Activated T-cell treated with anti-CD3 and anti-CD28 coated beads, Interleukin-2, amount 50 U/mL, for 24 hours (primary cell): ENCODE results near the gene TPRN.

Experiments
- DNase-seq: peaks from one replicate; pipeline ENCODE4 v3.0.0-alpha.2; 2020
- H3K27ac Mint-ChIP-seq: 2 replicates; pipeline ENCODE4 v1.8.0; 2020; ENCODE audit warnings: mild to moderate bottlenecking, mixed read lengths
- H3K27me3 Mint-ChIP-seq: 2 replicates; pipeline ENCODE4 v1.8.0; 2020; ENCODE audit warnings: mixed read lengths
- H3K36me3 Mint-ChIP-seq: 2 replicates; pipeline ENCODE4 v1.8.0; 2020; ENCODE audit warnings: low read depth, mixed read lengths
- H3K4me1 Mint-ChIP-seq: 2 replicates; pipeline ENCODE4 v1.8.0; 2020; ENCODE audit warnings: low read depth, mixed read lengths
- H3K4me3 Mint-ChIP-seq: 2 replicates; pipeline ENCODE4 v1.8.0; 2020; ENCODE audit warnings: mild to moderate bottlenecking, moderate library complexity, mixed read lengths
- H3K9me3 Mint-ChIP-seq: 2 replicates; pipeline ENCODE4 v1.8.0; 2020; ENCODE audit warnings: mixed read lengths

TPRN gene

DNA sequence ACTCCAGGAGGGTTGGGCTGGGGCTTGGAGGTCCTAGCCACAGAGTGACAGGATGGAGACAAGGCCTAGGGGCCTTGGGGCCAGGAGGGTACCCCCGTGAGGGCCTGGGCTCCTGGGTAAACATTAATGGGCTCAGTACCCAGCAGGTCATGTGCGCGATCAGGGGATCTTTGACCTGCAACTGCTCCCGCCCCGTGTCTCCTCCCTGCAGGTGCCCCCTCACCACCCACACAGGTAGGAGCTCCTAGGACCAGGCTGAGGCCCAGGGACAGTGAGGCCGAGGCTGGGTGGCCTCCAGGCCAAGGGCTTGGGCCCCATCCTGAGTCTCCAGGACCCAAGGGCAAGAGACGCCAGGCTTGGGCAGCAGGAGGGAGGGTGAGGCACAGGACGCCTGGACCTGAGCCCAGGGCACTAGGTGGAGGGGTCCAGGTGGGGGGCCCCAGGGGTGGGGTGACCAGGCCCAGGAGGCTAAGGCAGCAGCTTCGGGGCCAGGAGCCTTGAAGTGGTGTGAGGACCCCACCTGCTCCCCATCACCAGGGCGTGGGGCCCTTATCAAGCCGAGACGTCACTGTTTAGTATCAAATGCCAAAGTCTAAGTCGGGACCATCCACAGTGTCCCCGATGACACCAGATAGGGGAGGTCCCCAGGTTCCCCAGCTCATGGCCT lies 30.3 kb upstream of the TPRN start, which contains the start of gene SLC34A3:
Gene SLC34A3, plus strand, starts transcription at position 197 of the 667 bp plus-strand sequence. CDS start 802 bp downstream, outside the sequence.
- H3K36me3 Mint-ChIP-seq: no peaks in the 10 kb centered on the region
- H3K27me3 Mint-ChIP-seq: peaks cover 24% of the 10 kb centered on the region
- H3K4me3 Mint-ChIP-seq: no peak within 1 kb of the TSS
- no peak within 1 kb of the TSS for H3K27ac Mint-ChIP-seq
- H3K4me1 Mint-ChIP-seq: peaks cover 2% of the 10 kb centered on the region
- no peak for DNase-seq
- H3K9me3 Mint-ChIP-seq: no peaks in the 10 kb centered on the region

DNA sequence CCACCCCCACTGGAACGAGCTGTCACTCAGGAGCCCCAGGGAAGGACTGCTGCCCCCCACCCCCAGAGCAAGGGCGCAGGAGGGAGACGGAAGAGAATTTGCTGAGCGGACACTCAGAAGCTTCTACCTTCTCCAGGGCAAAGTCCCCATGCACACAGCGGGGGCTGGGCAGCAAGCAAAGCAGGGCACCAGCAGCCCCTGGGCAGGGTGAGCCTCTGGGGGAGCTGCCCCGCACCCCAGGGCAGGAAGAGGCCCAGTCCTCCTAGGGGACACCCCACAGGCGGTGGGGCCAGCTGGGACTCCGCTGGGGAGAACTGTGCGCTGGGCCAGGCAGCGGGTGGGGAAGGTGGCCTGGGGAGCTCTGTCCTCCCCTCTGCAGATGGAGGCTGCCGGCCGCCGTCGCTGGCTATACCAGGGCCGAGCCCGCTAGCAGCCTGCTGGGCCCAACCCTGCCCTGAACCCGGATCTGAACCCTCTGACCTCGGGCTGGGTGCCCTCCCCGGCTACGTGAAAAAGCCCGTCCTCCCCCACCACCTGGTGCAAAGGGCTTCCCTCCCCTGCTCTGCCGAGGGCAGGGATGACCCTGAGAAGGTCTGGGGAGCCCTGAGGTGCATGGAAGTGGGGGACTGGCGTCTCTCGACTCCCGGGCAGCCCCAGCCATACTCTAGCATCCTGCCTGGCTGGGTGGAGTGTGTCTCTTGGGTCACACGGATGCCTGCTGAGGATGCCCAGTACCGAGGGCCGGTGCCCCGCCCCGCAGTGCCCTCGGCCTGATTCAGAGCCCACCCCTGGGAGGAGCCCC lies 29.6 kb upstream of the TPRN start:
- peaks cover 21% of the 10 kb centered on the region for H3K27me3 Mint-ChIP-seq
- H3K9me3 Mint-ChIP-seq: no peaks in the 10 kb centered on the region
- no peak overlapping the region for H3K27ac Mint-ChIP-seq
- no peaks in the 10 kb centered on the region for H3K36me3 Mint-ChIP-seq
- no peak overlapping the region for H3K4me3 Mint-ChIP-seq
- peaks cover 4% of the 10 kb centered on the region for H3K4me1 Mint-ChIP-seq
- no peak for DNase-seq

DNA sequence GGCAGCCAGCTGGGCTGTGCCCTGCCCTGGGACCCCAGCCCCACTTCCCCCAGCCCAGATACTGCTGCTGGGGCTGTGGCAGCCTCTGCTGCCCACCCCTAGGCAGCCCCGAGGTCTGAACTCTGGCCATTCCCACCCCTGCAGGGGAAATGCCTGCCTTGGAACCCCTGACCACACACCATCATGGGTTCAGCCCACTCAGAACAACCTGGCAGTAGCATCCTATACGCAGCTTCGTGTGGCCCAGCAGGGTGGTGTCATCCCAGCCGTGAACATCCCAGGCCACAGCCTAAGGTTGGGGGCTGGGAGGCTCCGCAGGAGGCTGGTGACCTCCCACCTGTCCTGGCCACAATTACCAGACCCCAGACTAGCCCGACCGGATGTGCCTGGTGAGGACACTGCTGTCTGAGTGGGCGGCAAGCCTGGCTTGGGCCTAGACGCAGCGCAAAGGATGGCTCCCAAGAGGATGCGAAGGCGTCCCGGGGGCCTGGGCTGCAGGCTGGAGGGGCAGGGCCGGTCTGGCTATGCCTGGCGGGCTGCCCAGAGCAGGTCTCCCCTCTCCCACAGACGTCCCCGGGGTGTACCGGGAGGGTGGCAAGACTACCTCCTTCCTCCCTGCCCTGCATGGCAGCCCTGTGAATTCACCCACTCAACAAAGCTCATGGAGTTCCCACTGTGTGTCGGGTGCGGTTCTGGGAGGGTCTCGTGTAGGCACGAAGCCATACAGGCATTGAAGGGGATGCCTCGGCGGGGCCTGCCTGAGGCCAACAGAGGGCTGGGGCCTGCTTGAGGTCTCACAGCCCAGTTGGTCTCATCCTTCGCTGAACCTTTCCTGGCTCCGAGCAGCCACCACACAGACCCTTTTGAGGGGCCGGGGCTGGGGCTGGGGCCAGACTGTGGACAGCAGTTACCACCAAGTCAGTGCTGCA lies 28.7 kb upstream of the TPRN start:
- H3K27me3 Mint-ChIP-seq: peaks cover 17% of the 10 kb centered on the region
- DNase-seq: no peak
- H3K4me1 Mint-ChIP-seq: peaks cover 6% of the 10 kb centered on the region
- no peaks in the 10 kb centered on the region for H3K36me3 Mint-ChIP-seq
- H3K4me3 Mint-ChIP-seq: no peak overlapping the region
- no peaks in the 10 kb centered on the region for H3K9me3 Mint-ChIP-seq
- no peak overlapping the region for H3K27ac Mint-ChIP-seq

DNA sequence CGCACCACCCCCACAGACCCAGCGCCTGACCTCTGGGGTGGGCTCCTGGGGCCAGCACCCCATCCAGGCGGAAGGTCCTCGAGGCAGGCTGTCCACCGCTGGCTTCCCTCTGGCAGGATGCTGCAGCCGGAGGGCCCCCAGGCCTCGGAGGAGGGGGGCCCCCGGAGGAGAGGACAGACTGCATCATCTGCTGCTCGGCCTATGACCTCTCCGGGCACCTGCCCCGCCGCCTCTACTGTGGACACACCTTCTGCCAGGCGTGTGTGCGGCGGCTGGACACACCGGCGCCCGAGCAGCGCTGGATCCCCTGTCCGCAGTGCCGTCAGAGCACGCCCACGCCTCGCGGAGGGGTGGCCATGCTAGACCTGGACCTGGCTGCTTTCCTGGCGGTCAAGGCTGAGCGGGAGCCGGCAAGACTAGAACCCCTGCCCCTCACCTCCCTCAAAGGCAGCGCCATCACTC lies 28.0 kb upstream of the TPRN start:
- no peak for DNase-seq
- peaks cover 17% of the 10 kb centered on the region for H3K27me3 Mint-ChIP-seq
- H3K4me3 Mint-ChIP-seq: no peak overlapping the region
- no peaks in the 10 kb centered on the region for H3K9me3 Mint-ChIP-seq
- peaks cover 9% of the 10 kb centered on the region for H3K4me1 Mint-ChIP-seq
- no peaks in the 10 kb centered on the region for H3K36me3 Mint-ChIP-seq
- no peak overlapping the region for H3K27ac Mint-ChIP-seq

DNA sequence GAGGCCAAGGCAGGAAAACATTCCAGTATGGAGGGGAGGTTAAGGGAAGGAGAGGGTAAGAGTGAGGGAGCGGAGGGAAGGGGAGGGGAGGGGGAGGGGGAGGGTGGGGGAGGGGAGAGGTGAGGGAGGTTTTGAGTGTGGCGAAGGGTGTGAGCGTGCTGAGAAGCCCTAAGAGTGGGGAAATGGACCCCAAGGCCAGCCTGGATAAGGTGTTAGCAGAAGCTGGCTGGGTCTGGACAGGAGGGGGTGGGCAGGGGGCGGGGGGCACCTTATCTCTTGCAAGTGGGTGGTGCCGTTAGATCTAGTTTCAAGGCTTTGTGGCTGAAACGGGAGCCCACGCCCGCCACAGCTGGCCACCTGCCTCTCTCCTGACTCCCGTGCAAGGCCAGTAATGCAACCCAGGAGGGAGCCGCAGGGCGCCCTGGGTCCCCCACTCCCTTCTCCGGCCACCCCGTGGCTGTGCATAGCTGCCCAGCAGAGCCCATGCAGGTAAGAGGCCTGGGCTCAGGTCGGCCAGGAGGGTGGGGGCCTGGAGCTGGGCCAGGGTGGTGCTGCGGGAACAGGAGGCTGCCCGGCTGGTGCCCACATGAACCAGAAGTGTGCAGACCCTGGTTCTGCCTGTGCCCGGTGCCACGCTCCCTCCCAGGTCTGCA lies 27.4 kb upstream of the TPRN start:
- DNase-seq: no peak
- Mint-ChIP-seq H3K4me1 (peaks cover 10% of the 10 kb centered on the region), H3K9me3 (no peaks in the 10 kb centered on the region), H3K4me3 (no peak overlapping the region), H3K36me3 (no peaks in the 10 kb centered on the region), H3K27ac (no peak overlapping the region), H3K27me3 (peaks cover 17% of the 10 kb centered on the region)

DNA sequence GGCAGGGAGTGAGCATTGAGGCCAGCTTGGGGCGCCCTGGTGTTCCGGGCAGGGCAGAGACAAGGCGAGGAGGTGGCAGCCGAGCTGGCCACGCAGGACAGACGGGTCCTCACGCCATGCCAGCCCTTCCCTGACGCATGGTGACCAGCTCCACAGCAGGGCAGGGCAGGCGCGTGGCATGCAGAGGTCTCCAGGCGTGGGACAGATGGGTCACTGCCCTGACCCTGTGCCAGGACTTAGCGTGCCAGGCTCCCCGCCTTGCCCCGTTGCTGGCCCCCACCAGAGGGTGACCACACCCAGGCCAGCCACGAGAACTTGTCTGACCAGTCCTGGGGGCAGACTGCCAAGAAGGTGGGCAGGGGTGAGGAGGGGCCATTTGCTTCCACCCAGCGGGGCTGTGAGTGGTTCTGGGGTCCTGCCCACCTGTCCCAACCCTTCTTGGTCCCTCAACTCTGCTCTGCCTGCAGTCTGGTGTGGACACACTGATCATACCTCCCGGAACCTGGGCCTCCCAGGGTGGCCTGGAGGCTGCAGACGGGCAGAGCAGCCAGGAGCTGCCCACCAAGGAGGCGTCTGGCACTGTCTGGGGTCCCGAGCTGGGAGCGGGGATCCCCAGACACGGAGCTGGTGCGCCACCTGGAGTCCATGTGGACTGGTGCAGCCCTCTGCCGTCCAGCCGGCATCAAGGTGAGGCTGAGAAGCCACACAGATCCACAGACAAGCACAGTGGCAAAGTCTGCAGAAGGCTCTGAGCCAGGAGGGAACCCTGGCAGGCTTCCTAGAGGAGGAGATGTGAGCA lies 26.7 kb upstream of the TPRN start, which contains the start of gene RNF224:
Gene RNF224, plus strand, starts transcription at position 449 of the 799 bp plus-strand sequence. CDS start 834 bp downstream, outside the sequence.
- peak; percentile 88 for DNase-seq
- Mint-ChIP-seq H3K4me1 (peaks cover 13% of the 10 kb centered on the region), H3K27ac (no peak within 1 kb of the TSS), H3K27me3 (peaks cover 17% of the 10 kb centered on the region), H3K4me3 (no peak within 1 kb of the TSS), H3K36me3 (no peaks in the 10 kb centered on the region), H3K9me3 (no peaks in the 10 kb centered on the region)

DNA sequence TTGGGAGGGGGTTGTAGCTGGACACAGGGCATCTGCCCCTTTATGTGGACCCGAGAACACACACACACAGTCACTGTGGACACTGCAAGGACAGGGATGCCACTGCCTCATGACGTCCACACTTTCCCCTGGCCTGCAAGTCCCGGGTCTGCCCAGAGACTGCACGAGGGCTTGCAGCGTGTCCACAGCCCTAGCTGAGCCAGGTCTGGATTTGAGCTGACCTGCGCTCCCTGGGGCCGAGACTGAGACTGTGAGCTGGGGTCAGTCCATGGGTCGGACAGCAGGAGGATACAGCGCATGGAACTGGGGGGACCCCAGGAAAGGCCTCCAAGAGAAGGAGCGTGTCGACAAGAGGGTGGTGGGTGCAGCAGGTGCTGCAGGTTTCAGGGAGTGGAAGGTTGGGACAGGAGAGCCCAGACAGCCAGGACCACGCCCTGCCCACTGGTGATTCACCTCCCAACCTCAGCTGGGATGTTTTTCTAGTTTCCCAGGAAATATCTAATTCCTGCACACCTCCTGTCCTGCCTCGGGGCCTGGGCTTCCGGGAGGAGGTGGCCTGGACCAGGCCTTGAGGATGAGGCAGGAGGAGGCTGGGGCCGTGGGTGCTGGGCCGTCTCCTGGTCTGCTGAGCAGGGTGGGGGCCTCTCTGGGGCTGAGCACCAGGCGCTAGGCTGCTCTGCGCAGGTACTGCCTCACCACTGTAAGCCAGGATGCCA lies 26.0 kb upstream of the TPRN start:
- no peak for DNase-seq
- Mint-ChIP-seq H3K4me3 (no peak overlapping the region), H3K9me3 (no peaks in the 10 kb centered on the region), H3K27ac (no peak overlapping the region), H3K4me1 (peaks cover 13% of the 10 kb centered on the region), H3K36me3 (no peaks in the 10 kb centered on the region), H3K27me3 (peaks cover 14% of the 10 kb centered on the region)

DNA sequence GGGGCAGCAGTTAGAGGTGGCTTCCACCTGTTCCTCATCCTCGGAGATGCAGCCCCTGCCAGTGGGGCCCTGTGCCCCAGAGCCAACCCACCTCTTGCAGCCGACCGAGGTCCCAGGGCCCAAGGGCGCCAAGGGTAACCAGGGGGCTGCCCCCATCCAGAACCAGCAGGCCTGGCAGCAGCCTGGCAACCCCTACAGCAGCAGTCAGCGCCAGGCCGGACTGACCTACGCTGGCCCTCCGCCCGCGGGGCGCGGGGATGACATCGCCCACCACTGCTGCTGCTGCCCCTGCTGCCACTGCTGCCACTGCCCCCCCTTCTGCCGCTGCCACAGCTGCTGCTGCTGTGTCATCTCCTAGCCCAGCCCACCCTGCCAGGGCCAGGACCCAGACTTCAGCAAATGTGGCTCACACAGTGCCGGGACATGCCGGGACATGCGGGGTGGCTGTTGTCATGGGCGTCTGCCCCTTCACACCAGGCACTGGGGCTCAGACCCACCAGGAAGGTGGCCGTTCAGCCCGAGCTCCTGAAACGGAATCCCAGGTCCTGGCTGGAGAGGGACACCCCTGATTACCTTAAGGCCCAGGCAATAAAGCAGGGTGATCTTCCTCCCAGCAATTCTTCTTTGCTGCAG lies 25.3 kb upstream of the TPRN start:
- Mint-ChIP-seq H3K36me3 (no peaks in the 10 kb centered on the region), H3K9me3 (no peaks in the 10 kb centered on the region), H3K4me1 (peaks cover 13% of the 10 kb centered on the region), H3K27me3 (peaks cover 14% of the 10 kb centered on the region), H3K4me3 (peak overlapping the region; percentile 10), H3K27ac (no peak overlapping the region)
- no peak for DNase-seq

DNA sequence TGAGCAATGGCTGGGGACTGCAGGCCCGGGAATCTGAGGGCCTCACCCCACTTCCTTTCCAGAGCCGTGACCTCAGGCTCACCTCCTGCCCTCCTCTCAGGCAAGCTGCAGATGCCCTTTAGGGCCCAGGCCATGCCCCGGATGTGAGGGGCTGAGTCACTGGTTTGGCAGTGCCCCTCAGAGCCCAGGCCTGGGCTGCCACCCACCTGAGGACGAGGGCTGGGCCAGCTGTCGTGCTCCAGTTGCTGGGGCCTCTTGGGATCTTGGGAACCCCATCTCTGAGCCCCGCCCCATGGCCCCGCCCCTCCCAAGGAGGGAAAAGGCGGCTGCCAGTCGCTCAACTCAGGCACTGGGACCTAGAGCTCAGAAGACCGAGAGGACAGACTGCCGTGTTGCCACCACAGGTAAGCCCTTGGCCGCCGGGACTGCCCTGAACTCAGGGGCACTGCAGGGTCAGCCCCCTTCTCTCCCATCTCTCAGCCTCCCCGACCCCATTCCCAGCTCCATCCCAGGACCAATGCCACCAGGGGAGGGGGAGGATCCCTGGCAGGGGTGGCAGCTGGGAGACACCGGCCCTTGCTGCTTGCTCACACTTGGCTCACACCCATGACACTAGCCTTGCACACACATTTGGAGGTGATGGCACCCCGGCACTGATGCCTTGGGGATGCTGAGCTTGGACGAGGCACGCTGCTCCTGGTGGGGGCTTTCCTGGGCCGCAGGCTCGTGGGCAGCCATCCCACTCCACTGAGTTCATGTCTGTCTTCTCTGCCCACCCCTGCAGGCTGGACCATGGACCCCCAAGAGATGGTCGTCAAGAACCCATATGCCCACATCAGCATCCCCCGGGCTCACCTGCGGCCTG lies 24.5 kb upstream of the TPRN start, which contains the start of gene CYSRT1:
Gene CYSRT1, plus strand, starts transcription at position 345 of the 865 bp plus-strand sequence. Its CDS starts 448 bp downstream, at position 793.
- Mint-ChIP-seq H3K4me1 (peaks cover 13% of the 10 kb centered on the region), H3K27me3 (peaks cover 14% of the 10 kb centered on the region), H3K4me3 (peak within 1 kb of the TSS; percentile 81), H3K27ac (peak within 1 kb of the TSS; percentile 84), H3K9me3 (no peaks in the 10 kb centered on the region), H3K36me3 (no peaks in the 10 kb centered on the region)
- no peak for DNase-seq

DNA sequence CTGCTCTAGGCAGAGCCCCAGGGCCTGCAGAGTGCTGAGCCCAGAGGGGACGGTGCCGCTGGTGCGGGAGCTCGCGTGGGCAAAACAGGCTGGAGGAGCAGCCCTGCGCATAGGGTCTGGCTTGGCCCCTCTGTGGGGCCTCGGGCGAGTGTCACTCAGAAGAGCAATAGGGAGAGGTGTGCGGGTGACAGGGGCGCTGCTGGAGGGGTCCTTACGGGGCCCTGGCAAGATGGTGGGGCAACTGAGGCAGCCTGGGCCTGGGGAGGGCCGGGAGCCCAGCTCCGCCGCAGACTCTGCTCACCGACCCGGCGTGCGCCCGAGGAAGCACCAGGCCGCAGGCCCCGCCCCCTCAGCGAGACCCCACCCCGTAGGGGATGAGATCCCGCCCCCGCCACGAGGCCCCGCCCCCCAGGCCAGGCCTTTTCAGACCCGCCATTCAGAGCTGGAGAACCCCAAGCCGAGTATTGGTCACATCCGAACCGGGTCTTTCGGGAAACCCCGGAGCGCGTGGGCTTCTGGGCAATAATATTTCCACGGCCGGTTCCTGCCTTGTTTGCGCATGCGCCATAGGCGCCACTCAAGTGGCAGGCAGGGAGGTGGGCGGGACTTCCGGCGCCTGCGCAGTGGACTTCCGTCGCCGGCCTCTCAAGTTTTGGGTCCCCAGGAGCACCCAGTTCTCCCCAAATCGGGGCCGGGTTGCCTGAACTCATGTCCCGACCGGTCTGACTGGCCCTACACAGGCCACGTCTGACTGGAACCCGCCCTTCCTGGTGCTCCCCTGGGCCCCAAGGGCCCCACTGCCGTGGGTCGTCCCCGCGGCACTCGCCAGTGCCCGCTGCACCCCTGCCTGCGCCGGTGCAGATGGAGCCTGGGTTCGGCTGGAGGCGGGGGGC lies 22.8 kb upstream of the TPRN start:
- Mint-ChIP-seq H3K27ac (peak overlapping the region; percentile 84), H3K27me3 (peaks cover 4% of the 10 kb centered on the region)

More for the DNA sequence above, 22.8 kb upstream of the TPRN start:
- Mint-ChIP-seq H3K4me3 (peak overlapping the region; percentile 81), H3K4me1 (peaks cover 13% of the 10 kb centered on the region), H3K9me3 (no peaks in the 10 kb centered on the region), H3K36me3 (peaks cover 8% of the 10 kb centered on the region)
- DNase-seq: peak; percentile 98
